DND-41 (cell line): ENCODE measurements around the gene ATXN1.

Experiments used
- EZH2 ChIP-seq: IDR thresholded peaks from 3 replicates; pipeline ENCODE4 v1.6.1; 2012; ENCODE audit warnings: borderline replicate concordance, low read depth, mild to moderate bottlenecking, moderate library complexity, low read length, inconsistent platforms; ENCODE audit not compliant: severe bottlenecking
- TF ChIP-seq, protein P1 (sequence below): IDR thresholded peaks from 2 replicates; pipeline ENCODE4 v1.5.1; 2012; ENCODE audit warnings: borderline replicate concordance, low read length, moderate library complexity, mild to moderate bottlenecking; ENCODE audit not compliant: poor library complexity, severe bottlenecking; ENCODE audit errors: extremely low read depth

DNA sequence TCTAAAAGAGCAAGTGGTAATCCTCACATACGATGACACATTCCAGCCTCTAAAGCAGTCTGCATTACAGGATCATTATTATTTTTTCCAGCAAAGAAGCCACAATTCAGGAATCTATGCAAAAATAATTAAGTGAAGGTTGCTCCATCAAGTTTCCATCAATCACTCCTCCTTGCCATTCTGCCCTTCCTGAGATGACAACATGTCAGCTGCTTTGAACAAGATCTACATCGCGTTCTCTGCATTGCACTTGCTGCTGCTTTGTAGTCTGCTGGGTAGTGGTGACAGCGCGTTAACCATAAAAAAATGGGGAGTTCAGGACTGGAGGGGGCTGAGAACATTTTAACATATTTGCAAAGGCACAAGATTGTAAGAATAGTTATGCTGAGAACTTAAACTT is 375.2 kb downstream of the ATXN1 start:
- TF ChIP-seq EZH2, result no peak
- TF ChIP-seq, protein P1, sequence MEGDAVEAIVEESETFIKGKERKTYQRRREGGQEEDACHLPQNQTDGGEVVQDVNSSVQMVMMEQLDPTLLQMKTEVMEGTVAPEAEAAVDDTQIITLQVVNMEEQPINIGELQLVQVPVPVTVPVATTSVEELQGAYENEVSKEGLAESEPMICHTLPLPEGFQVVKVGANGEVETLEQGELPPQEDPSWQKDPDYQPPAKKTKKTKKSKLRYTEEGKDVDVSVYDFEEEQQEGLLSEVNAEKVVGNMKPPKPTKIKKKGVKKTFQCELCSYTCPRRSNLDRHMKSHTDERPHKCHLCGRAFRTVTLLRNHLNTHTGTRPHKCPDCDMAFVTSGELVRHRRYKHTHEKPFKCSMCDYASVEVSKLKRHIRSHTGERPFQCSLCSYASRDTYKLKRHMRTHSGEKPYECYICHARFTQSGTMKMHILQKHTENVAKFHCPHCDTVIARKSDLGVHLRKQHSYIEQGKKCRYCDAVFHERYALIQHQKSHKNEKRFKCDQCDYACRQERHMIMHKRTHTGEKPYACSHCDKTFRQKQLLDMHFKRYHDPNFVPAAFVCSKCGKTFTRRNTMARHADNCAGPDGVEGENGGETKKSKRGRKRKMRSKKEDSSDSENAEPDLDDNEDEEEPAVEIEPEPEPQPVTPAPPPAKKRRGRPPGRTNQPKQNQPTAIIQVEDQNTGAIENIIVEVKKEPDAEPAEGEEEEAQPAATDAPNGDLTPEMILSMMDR, result no peak
